ELF-1 (cell line): ENCODE results near the gene LILRB3.
"Not testable (repeated sequence)": the region's sequence is repeated elsewhere in the genome, so short reads cannot be mapped to it uniquely, and the experiment has no call there.

Experiments
- DNase-seq: peaks from one replicate; pipeline ENCODE4 v3.0.0-alpha.2; 2016; ENCODE audit warnings: low read depth, low spot score

The LILRB3 gene

DNA sequence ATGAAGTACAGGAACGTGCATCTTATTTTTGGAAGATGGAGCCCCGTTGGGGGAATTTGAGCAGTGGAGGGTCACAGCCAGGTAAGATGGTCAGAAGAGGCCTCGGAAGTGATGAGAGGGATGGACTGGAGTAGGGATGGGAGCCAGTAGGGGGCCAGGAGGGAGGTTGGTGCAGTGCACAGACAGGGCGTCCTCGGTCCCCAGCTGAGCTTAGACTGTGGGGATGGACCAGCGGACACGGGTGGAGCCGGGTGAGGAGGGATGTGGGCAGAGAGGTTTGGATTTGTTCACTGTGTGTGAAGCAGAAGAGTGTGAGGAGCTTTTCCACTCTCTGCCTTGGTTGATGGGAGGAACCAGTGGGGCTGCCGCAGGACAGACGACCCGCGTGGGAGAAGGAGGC is 11.6 kb downstream of the LILRB3 start:
- no peak for DNase-seq

DNA sequence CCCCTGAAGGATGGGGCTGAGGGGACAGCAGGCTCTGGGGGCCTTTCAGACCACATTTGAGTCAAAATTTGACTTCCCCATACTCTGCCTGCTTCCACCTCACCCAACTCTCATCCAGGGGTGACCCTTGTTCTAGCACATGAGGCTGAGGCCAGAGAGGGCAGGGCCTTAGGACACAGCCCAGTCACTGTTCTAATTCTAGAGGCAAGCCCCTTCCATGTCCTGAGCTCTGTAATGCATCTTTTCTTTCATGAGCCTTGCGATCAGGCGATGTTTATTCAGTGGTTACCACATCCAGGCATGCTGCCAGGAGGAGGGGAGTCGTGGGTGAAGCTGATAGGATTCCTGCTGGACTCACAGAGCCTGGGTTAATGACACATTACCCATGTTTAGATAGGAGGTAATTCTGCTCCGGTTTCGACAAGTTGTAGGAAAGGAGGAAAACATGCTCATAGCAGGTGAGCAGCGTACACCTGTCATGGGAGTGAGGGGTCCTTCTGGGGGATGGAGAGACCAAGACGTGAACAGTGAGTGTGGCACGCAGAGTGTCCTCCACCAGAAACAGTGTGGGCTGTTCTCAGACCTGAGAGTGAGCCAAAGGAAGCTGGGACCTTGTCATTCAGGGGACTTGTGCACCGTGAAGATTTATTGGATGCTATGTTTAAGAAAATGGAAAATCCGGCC is 12.9 kb downstream of the LILRB3 start:
- no peak for DNase-seq

DNA sequence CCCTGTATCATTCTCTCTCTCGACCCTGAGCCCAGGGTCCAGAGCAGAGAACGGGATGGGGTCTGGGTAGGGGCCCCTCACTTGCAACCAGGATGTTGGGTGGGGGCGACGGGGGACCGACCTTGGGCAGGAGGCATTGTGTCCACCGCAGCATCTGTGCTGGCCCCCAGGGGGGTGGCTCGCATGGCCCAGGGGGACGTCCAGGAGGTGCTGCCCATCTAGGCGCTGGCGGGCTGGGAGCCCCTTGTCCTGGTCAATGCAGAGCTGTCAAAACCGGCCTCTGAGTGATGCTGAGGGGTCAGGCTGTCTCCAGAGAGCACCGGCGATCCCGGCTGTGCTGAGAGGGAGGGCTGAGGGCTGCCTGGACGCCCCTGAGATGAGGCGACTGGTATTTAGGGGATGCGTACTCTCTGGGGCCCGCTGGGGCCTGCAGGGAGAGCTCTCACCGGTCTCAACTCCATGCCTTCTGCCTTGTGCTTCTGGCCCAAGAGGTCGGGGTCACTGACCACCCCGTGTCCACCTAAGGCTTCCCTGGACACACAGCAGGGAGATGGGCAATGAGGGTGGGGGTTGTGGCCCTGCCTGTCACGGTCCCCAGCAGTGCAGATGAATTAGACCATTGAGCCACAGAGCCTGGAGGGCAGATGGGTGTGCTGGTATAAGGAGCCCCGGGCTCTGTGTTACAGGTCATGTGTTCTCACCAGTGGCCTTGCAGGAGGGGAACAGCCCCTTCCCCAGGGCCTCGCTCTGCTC is 13.6 kb downstream of the LILRB3 start:
- DNase-seq, result peak; percentile 49

DNA sequence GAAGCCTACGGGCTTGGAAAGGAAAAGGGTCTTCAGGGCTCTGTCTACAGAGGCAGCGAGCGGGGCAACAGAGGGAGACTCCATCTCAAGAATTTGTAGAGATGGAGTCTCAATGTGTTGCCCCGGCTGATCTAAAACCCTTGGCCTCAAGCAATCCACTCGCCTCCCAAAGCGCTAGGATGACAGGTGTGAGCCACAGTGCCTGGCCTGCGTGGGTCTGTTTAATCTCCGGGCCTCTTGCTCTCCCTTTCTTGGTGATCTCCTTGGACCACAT is 14.1 kb downstream of the LILRB3 start:
- no peak for DNase-seq

DNA sequence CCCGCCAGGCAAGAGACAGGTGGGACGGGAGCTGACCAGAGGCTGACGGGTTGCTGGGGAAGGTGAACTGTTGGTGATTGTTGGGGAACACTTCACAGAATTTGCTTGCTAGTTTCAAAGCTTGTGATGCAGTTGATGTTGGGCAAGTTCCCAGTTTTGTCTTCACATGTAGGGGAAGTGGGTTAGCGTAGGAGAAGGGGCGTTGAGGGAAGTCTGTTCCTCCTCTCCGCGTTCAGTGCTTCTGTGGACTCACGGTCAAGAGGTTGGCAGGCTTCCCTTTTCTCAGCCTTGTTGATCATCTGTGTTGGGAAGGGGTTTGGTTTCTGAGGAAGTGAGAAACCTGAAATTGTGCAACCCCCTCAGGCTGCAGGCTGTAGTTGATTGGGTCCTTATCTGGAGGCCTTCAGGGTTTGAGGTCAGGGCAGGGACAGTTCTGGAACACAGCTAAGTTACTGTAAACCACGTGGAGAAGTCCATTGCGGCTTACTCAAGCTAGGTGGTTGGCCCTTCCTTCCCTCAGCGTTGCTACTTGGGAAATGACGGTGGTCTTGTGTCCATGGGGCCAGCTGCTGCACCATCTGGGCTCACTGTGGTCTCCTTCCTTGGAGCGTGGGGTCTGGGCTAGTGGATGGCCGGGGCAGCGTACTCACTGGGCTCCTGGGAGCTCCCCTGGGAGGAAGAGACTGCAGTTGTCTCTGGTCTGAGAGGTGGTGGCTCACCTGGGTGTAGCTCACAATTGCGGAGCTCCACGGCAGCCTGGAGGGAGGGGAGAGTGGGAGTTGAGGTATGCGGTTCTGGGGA is 14.6 kb downstream of the LILRB3 start:
- DNase-seq, result peak; percentile 65

DNA sequence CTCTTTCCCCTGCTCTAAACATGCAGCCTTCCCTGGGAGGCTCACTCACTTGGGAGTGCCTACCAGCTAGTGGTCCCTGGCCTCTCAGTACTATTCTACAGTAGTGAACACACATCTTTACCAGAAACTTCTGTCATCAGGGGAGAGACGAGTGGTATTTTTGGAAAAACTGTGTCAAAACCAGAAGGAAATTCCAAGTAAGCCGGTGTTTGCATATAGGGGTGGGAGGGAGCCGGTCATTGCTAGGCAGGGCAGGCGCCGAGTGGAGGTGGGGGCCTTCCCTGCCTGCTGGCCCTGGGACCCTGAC is 15.2 kb downstream of the LILRB3 start:
- DNase-seq, result no peak

DNA sequence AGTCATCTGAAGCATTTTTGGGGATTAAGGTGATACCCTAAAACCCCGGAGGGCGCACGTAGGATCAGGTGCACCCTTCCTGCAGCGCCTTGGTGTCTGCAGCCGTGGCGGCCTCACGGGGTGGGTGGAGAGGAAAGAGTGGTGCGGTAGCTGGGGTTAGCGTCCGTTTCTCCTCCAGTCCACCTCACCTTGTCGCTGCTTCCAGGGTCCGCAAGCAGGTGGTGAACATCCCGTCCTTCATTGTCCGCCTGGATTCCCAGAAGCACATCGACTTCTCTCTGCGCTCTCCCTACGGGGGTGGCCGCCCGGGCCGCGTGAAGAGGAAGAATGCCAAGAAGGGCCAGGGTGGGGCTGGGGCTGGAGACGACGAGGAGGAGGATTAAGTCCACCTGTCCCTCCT is 15.6 kb downstream of the LILRB3 start:
- not testable (repeated sequence) for DNase-seq

DNA sequence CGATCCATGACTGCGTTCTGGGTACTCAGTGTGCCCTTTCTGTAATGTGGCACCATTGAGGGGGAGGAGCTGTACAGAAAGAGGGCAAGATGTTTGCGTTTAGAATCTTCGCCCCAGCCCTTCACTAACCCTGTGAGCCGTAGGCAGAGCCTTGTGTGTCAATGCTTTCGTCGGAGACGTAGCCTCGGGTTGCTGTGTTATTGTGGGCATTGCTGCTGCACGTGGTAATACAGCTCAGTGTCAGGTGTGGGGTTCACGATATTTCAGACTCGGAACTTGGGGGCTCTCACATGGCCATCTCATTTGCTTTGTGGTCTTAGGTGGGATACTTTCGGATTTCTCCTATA is 16.0 kb downstream of the LILRB3 start:
- DNase-seq, result no peak

DNA sequence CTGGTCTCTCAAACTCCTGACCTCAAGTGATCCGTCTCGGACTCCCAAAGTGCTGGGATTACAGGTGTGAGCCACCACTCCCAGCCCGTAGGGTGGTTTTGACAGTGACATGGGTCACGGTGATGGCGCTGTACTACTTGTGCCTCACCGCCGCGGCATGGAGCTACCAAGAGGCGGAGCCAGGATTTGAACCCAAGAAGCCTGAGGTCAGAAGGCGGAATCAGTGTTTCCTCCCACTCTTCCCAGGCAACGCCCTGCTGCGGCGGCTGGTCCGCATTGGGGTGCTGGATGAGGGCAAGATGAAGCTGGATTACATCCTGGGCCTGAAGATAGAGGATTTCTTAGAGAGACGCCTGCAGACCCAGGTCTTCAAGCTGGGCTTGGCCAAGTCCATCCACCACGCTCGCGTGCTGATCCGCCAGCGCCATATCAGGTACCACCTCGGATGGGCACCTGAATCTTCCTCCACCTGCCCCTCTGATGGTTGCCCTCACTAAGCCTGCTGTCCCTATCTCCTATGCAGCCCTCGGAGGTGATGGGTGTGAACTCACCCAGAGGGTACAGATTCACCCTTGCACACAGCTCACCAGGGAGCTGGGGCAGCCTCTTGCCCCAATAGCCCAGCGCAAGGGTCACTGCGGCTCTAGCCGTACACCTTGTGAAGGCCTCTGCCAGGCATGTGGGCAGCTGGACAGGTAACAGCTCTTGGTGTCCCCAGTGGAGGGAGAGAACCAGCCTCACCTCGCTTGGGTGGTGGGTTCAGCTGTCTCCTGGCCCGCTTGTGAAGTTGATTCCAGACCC is 16.6 kb downstream of the LILRB3 start:
- no peak for DNase-seq

DNA sequence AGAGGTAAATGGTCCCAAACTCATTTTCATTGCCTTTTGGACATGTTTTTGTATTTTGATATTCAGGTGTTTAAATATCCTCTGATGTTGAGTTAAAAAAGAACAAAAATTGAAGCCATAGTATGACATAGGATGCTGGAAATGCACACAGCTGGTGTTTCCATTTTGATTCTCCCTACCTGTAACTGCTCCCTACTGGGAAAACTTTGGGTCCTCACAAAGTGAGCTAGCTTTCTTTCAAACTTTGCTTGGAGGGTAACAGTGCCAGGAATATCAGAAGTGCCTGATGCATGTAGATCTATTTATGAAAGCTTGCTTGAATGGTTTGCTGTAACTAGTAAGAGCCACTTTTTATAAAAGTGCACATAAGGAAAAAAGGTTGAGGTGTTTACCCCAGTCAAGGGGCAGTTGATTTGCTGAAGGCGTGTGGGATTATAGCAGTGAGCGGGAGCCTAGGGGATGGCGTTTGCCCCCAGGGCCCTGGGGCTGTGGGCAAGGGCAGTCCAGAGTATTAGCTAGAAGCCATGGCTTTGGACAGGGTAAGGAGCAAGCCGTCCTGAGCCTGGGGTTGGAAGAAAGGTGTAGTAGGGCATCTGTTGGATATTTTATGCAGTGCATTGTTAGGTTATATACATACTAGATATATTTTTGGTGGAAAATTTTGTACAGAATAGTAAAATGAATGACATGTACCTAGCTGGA is 17.9 kb downstream of the LILRB3 start:
- no peak for DNase-seq

DNA sequence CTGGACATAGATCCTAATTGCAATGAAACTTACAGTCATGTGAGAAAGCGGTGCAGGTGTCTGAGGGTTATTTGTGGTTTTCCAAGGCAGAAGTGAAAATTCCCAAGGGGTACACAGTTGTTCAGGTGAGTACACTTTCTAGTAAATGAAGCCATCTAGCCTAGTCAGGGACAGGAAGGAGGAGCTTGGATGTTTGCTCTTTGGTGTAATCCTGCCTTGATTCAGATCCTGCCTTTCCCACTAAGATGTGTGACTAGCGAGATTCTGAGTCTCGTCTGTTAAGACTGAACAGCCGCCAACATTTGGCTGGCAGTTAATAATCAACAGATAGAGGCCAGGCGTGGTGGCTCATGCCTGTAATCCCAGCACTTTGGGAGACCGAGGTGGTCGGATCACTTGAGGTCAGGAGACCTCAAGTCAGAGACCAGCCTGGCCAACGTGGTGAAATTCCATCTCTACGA is 19.6 kb downstream of the LILRB3 start:
- DNase-seq, result no peak

DNA sequence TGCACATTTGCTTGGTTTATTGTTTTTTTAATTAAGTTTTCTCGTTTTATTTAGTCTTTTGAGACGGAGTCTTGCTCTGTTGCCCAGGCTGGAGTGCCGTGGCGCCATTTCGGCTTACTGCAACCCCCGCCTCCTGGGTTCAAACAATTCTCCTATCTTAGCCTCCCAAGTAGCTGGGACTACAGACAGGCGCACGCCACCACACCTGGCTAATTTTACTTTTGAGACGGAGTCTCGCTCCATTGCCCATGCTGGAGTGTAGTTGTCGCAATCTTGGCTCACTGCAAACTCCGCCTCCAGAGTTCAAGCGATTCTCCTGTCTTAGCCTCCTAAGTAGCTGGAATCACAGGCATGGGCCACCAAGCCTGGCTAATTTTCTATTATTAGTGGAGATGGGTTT is 20.8 kb downstream of the LILRB3 start:
- DNase-seq, result no peak

DNA sequence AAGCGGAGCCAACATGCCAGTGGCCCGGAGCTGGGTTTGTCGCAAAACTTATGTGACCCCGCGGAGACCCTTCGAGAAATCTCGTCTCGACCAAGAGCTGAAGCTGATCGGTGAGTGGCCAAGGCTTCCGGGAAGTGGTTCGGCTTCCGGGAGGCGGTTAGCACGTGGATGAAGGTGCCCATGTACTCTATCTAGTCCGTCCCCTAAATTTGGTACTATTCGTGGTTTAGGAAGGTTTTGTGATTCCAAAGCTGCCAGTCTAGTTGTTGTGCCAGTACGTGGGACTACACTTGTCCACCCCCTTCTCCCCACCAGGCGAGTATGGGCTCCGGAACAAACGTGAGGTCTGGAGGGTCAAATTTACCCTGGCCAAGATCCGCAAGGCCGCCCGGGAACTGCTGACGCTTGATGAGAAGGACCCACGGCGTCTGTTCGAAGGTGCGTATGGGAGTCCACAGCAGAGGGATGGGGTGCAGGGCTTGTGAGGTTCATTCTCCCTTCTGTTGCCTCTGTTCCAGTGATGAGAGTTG is 21.6 kb downstream of the LILRB3 start:
- no peak for DNase-seq

DNA sequence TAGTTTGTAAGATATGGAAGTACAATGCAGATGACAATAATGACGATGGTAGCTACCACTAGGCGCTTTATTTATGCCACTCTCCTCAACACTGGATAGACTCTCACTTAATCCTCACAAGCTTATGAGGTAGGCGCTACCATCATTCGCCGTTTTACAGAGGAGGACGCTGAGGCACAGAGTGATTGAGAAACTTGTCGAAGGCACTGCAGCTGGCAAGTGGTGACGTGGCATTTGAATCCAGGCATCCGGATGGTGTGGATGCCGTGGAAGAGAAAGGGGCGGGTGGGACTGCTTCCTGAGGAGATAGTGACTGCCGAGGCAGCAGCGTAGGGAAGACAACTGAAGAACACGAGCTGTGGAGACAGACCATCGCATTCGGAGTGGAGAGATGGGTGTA is 23.4 kb downstream of the LILRB3 start:
- DNase-seq, result no peak

DNA sequence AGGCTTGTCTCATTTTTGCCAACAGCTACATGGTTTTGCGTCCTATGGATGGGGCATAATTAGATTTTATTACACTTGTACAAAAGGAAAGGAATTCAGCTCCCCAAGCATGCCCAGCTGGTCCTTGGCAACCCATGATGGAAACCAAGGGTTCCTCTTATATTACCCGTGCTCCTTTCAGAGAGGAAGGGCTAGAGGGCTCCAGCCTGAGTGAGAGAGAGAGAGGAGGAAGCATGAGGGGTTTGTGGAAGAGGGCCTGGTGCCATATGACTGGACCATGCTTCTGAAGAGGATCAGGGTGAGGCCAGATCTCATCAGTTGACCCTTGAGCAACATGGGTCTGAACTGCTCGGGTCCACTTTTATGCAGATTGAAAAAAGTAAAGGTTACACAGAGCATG is 25.7 kb downstream of the LILRB3 start:
- no peak for DNase-seq

DNA sequence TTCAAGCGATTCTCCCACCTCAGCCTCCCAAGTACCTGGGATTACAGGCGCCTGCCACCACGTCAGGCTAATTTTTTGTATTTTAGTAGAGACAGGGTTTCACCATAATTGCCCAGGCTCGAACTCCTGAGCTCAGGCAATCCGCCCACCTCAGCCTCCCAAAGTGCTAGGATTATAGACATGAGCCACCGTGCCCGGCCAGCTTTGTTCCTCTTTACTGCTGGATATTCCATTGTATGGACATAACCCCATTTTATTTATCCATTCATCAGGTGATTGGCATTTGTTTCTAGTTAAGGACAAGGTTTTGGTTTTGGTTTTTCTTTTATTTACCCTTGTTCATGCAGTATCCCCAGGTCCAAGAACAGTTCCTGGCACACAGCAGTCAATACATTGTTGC is 26.3 kb downstream of the LILRB3 start:
- no peak for DNase-seq

DNA sequence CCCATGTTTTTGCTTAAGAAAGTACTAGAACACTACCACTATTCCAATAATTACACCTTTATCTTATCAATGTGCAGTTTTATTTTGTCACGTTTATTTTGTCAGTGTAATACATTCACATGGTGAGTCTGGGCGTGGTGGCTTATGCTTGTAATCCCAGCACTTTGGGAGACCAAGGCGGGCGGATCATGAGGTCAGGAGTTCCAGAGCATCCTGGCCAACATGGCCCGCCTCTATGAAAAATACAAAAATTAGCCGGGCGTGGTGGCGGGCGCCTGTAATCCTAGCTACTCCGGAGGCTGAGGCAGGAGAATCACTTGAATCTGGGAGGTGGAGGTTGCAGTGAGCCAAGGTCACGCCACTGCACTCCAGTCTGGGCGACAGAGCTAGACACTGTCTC is 28.3 kb downstream of the LILRB3 start:
- DNase-seq, result not testable (repeated sequence)

DNA sequence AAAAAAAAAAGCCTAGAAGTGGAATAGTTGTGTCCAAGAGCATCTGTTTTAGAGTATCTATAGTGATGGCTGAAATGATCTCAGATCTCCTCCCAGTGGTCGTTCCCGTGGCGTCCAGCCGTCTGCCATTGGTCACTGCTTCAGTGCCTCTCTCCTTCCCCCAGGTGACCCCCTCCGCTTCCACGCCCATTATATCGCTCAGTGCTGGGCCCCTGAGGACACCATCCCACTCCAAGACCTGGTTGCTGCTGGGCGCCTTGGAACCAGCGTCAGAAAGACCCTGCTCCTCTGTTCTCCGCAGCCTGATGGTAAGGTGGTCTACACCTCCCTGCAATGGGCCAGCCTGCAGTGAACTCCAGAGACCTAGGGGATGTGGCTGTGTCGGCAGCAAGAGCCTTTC is 29.8 kb downstream of the LILRB3 start:
- DNase-seq, result no peak

DNA sequence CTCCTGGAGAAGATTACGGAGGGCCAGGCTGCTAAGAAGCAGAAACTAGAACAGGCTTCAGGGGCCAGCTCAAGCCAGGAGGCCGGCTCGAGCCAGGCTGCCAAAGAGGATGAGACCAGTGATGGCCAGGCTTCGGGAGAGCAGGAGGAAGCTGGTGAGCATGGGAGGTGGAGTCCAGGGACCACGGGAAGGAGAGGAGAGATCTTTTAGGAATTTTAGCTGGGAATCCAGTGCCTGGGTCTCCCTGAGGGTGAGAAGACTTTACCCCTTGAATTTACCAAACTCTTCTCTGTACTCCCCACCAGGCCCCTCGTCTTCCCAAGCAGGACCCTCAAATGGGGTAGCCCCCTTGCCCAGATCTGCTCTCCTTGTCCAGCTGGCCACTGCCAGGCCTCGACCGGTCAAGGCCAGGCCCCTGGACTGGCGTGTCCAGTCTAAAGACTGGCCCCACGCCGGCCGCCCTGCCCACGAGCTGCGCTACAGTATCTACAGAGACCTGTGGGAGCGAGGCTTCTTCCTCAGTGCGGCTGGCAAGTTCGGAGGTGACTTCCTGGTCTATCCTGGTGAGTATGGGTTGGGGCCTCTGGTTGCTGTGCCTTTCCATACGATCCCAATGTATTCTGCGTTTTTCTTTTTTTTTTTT is 30.9 kb downstream of the LILRB3 start:
- no peak for DNase-seq

DNA sequence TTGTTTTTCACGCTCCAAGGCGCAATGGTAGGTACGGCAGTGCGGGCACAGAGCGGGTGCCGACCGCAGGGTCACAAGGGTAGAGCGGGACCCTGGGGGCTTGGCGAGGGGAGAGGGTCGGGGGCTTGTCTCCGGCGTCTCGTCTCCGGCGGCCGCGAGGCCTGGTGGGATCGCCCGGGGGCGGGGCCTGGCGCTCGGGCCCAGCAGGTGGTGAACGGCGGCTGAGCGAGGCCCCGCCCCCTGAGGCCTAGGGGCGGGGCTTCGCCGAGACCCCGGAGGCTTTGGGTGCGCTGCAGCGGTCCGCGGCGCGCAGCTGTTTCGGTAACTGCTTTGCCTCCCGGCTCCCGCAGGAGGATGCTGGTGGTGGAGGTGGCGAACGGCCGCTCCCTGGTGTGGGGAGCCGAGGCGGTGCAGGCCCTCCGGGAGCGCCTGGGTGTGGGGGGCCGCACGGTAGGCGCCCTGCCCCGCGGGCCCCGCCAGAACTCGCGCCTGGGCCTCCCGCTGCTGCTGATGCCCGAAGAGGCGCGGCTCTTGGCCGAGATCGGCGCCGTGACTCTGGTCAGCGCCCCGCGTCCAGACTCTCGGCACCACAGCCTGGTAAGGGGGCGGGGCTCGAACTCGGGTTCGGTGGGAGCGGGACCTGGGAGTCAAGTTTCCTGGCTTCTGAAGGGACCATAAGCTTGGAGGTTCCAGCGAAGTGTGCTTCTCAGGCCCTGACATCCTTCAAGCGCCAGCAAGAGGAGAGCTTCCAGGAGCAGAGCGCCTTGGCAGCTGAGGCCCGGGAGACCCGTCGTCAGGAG is 31.6 kb downstream of the LILRB3 start, which contains the start of gene TSEN34:
TSEN34 (plus strand) TSS at position 298 of the 800 bp plus-strand sequence; CDS start at position 355, 57 bp downstream.
- peak; percentile 95 for DNase-seq
